NCI-H2171 treated with DMSO at 0.1 percent for 48 hours (cell line): Measurements from ENCODE around the gene B4GALT5.
A peak's percentile ranks its signal among the peaks of the same experiment; 100 is the strongest.
"Not testable (repeated sequence)": the region's sequence is repeated elsewhere in the genome, so short reads cannot be mapped to it uniquely, and the experiment has no call there.

Experiments used
- DNase-seq: peaks from one replicate; lab custom pipeline; 2025; lab: John Stamatoyannopoulos, UW

The B4GALT5 gene, protein sequence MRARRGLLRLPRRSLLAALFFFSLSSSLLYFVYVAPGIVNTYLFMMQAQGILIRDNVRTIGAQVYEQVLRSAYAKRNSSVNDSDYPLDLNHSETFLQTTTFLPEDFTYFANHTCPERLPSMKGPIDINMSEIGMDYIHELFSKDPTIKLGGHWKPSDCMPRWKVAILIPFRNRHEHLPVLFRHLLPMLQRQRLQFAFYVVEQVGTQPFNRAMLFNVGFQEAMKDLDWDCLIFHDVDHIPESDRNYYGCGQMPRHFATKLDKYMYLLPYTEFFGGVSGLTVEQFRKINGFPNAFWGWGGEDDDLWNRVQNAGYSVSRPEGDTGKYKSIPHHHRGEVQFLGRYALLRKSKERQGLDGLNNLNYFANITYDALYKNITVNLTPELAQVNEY

DNA sequence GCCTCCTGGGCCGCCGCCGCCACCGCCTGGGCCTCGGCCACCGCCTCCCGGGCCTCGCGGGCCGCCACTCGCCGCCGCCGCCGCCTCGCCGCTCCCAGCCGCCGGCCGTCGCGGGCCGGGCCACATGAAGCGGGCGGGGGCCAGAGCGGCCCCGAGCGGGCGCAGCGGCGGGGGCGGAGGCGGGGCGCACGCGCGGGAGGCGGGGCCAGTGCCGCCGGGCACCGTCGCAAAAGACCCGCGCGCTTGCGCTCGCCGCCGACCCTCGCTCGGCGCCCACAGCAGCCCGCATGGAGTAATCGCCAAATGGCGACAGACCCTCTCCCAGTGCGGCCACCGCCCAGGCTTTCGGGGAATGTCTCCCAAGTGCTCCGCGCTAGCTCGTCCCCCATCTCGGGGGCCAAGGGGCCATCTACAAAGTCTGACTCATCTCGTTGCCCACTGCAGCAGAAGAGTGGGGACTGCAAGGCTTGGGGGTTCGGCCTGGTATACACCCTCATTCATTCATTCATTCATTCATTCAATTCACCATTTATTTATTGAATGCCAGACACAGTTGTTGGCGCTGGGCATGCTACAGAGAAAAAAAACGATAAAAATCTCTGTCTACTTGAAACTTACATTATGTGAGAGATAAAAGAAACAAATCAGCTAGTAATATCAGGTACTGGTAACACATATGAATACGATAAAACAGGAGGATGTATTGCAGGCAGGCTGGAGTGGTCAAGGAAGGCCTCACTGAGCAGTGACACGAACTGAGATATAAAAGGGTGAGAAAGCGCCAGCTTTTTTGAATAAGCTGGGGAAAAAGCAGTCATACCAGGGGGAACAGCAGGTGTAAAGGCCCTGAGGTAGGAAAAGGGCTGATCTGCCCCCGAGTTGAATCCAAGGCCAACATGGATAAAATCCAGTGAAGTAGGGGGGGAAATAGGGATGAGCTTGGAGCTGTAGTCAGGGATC, at the start of gene B4GALT5:
B4GALT5 (minus strand) TSS at position 126 of the 960 bp plus-strand sequence. CDS start 188 bp downstream, outside the sequence.
- DNase-seq = peak; percentile 96

DNA sequence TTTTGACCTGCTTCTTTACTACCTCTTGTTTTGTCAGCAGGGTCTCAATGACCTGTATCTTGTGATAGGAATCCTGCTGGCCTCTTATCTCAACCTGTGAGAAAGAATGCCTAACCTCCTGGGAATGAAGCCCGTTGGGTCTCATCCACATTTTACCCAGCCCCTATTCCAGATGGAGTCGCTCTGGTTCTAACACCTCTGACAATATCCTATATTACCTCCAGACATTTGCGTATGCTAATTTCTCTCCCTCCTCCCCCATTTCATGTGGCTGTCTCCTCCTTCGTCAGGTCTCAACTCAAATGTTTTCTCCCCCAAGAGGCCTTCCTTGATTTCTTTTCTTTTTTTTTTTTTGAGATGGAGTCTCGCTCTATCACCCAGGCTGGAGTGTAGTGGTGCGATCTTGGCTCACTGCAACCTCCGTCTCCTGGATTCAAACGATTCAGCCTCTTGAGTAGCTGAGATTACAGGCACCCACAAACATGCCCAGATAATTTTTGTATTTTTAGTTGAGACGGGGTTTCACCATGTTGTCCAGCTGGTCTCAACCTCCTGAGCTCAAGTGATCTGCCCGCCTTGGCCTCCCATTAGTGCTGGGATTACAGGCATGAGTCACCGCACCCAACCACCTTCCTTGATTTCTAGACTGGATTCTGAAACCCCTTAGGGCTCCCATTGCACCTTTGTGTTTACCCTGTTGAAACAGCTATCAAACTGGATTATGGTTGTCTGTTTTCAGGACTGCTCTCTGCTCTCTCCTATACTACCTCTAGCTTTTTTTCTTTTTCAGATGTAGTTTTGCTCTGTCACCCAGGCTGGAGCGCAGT, 49.5 kb upstream of the B4GALT5 start:
- no peak for DNase-seq

DNA sequence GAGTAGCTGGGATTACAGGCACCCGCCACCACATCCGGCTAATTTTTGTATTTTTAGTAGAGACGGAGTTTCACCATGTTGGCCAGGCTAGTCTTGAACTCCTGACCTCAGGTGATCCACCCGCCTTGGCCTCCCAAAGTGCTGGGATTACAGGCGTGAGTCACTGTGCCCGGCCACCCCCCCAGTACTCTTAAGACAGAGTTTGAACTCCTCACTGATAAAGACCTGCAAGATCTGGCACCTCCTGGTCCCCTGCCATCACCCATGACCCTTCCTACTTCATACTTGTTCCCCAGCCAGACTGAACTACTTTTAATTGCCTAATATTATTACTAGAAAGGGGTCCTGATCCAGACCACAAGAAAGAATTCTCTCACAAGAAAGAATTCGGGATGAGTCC, 48.2 kb upstream of the B4GALT5 start:
- not testable (repeated sequence) for DNase-seq

DNA sequence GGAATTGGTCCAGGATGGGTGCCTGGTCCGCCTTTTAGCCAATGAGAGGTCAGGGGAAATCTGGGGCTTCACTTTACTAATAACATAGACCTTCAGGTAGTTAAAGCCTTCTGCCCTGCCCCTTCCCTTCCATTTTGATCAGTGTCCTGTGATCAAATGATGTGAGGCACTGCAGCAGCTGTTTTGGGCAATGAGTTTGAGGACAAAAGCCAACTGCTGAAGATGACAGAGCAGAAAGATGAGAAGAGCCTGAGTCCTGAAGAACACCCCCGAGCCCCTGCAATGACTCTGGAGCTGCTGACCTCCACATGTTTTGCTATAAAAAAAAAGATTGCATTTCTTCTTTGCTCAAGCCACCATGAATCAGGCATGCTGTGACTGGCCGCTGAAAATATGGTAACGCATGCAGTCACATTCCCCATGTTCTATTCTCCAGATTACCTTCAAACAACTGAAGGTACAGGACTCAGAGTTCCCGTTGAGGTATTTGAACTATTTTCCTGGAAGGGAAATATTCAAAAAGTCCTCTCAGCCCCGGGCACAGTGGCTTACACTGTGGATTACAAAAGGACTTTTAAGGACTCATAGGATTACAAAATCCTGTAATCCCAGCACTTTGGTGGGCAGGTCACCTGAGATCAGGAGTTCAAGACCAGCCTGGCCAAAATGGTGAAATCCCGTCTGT, 45.7 kb upstream of the B4GALT5 start:
- no peak for DNase-seq

DNA sequence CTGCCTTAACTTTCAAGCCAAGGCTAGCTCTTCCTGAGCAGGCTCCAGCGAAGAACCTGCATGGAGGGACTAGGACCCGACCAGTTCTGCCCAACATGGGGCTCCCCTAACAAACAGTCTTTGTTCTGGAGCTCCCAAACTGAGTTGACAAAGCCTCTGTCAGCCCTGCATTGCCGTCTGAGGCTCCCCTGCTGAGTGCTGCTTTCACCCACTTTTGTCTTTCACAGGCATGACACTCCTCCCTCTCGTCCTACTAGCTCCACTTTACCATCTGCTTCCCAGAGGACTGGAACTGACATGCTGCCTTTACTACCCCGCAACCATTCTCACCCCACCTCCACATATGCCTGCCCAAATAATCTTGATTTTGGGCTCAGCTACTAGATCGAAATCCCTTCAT, 45.1 kb upstream of the B4GALT5 start:
- DNase-seq = peak; percentile 59

DNA sequence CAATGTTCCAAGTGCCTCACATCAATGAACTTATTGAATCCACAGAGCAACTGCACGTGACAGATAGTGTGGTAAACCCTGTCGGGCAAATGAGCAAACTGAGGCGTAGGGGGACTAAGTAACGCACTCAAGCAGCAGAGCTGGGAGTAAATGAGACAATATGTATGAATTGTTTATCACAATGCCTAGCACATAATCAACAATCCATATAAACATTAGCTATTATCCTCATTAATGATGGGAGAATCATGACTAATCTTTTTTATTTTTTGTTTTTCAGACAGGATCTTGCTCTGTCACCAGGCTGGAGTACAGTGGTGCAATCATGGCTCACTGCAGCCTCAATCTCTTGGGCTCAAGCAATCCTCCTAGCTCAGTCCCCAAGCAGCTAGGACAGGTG, 43.9 kb upstream of the B4GALT5 start:
- DNase-seq = no peak

DNA sequence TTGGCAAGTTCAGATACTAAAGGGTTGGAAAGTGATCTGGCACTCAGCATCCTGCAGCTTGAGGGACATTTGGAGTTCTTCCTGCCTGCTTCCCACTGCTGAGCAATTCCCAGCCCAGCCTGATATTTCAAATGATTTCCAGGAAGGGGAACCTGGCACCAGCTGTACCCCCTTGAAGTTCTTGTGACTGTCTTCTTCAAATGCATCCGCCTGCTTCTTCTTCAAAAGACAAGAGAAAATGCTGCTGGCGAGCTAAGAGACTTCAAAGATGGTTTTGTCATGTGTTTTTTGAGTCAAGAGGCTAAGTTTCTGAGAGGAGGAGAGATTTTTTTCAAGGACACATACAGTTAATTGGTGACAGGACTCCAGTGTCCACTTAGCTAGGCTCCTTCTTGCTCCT, 42.6 kb upstream of the B4GALT5 start:
- DNase-seq = no peak

DNA sequence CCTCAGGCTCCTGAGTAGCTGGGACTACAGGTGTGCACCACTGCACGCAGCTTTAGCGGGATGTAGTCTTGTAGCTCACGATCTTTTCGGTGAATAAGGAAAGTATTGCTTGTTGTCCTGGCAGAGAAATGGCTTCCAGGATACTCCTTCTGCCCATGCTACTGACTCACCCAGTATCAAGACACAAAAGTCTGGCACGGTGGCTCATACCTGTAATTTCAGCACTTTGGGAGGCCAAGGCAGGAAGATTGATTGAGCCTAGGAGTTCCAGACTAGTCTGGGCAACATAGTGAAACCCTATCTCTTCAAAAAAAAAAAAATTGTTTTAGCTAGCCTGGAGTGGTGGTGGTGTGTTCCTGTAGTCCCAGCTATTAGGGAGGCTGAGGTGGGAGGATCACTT, 40.9 kb upstream of the B4GALT5 start:
- peak; percentile 63 for DNase-seq

DNA sequence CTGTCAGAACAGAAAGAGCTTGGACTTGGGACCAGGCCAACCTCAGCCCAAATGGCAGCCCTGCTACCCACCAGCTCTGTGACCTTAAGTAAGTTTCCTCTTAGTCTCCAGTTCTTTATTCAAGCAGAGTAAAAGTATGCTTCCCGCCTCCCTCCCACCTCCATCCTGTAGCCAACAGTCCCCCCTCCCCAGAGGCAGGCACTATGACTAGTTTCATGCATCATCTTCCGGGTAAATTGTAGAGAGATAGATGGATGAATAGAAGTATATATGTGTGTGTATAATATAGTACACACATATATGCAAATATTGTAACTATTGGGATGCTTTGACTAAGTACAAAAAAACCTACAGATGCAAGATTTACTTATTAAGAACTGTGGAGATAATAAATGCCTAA, 39.5 kb upstream of the B4GALT5 start:
- no peak for DNase-seq

DNA sequence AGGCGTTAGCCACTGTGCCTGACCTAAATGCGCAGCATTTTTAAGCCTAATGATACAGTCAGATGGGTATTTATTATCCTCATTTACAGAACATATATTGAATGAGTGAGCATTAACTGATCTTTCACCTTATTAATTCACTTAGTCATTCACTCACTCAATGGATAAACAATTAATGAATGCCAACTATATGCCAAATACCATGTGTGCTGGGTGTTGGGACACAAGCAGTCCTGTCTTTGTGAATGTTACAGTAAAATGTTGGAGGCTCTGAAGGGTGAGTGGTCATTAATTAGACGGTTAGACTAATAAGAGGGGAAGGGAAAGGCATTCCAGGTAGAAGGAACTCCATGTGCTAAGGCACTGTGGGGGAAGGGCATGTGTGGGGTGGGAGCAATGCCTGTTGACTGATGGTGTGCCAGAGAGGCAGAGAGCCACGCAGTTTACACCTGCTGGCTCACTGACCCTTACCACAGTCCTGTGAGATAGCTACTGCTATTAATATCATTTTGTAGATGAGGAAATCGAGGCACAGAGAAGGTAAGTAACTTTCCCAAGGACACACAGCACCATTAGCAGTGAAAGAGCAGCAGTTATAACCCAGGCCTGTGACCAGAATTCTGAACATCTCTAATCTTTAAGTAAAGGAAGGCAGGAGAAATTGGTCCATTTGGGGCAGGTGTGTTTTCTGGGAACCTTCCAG, 38.7 kb upstream of the B4GALT5 start:
- DNase-seq = no peak

DNA sequence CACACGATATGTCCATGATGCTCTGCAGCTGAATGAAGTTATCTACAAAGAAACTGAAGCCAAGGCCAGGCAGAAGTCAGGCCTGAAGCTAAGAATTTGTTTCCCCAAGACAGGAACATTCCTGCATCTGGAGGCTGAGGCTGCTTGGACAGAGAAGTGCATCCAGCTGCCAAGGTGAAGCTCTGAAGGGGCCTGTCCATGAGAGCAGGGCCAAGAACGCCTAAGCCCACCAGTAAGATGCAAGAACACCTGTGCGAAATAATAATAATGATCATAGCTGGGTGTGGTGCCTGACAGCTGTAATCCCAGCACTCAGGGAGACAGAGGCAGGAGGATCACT, 37.7 kb upstream of the B4GALT5 start:
- no peak for DNase-seq

DNA sequence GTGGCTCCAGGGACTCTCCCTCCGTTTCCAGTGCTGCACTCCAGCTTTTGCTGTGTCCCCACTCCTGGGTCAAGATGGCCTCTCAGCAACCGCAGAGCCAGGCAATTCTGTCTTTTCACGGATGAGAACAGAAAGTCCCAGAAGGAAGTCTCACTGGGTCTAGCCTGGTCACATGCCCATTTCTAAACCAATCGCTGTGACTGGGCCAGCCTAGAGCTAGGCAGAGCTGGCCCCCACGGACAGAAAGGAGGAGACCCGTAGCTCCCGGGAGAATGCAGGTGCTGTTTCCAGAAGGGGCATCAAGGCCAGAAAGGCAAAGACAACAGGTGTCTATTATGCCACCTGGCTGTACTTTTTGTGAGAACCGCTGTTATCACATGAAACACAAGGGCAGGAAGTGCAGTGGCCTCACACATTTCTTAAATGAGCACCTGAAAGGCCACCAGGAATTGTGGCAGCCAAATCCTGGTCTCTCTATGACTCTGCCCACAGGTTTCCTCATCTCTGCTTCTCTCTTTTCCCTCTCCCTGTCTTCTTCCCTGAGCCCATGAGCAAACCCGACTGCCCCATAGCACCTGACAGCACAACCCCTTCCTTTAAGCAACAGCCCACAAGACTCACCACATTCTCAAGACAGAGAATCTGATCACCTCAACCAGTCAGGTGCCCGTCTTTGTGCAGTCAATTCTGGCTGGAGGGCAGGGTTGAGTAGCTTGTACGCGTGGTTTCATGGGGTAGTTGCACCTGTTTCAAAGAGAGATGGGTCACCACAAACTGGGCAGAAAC, 37.1 kb upstream of the B4GALT5 start:
- no peak for DNase-seq

DNA sequence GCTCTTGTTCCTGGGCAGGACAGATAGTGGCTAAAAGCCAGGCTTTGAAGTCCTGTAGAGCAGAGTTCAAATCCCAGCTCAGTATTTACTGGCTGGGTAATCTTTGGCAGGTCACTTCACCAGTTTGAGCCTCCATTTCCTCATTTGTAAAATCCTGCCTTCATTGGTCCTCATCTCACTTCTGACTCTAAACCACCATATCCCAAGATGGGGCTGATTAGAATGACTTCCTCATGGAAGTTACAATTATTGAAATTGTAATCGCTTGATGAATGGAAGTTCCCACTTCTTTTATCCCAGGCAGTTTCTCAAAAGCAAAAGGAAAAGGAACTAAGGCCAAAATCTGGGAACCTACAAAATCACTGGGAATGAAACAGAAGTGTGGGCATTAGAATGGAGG, 35.9 kb upstream of the B4GALT5 start:
- no peak for DNase-seq

DNA sequence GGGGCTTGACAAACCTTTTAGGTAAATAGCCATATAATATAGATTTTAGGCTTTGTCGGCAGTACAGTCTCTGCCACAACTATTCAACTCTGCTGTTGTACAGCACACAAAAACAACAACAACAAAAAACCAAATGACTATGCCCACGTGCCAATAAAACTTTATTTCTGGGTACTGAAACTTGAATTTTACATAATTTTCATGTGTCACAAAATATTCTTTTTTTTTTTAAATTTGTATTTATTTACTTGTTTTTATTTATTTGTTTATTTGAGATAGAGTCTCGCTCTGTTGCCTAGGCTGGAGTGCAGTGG, 34.8 kb upstream of the B4GALT5 start:
- no peak for DNase-seq

DNA sequence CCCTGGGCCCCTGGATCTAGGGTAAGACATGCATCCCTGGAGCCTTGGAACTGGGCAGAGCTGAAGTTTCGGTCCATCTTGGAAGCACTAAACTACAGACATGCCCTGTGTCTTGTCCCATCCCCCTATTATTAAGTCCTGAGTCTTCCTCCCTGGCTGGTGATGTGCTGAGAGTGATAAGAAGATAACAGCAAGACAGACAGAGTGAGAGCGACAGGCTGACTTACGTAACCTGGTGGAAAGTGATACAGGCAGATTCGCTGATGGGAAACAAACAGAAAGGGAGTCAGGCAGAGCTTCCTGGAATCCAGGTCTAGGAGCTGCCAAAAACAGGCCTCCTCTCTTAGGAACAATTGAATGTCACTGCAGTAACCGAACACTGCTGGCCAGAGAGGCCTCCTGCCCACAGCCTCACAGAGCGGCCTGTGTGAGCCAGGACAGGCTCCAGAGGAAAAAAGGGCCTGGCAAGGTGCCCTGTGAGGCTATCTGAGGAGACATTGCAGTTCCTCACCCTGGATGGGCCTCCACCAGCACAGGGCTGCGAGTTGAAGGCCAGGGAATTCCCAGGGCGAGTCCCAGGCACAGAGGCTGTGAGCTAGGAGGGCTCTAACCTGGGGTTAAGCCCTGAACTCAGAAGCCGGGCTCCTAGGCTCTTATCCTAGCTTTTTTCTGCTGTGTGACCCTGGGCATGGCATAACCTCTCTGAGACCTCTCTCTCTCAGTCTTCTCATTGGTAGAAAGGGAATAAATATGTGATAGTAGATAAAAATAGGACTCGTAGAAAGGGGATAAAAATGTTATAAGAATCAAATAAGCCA, 34.2 kb upstream of the B4GALT5 start:
- no peak for DNase-seq

DNA sequence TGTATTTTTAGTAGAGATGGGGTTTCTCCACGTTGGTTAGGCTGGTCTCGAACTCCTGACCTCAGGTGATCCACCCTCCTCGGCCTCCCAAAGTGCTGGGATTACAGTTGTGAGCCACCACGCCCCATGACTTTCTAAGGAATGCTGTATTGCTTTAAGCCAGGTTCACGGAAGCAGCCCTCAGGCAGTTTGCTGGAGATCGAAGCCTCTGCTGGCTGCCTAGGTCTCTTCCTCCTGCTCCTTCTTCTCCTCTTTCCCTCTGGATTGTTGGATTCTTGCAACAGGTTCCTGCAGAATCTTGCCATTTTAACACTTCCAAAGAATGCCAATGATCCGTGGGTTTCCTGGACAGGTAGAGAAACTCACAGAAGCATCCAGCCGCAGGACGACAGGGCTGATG, 29.3 kb upstream of the B4GALT5 start:
- DNase-seq = no peak

DNA sequence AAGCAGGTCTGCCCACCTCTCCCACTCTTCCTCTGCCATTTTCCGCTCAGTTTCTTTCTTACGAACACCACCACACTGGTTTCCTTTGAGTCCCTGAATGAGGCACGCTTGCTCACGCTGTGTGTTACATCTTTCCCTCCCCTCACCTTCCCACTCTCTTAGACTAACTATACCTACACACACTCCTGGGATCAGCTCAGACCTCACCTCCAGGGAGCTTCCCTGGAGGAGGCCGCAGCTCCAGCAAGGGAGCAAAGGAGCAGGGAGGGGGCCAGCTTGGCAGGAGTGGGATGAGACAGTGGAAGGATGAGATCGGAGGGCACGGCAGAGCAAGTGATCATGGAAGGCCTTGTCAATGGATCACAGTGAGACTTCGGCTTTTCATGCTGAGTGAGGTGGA, 28.3 kb upstream of the B4GALT5 start:
- DNase-seq = no peak

DNA sequence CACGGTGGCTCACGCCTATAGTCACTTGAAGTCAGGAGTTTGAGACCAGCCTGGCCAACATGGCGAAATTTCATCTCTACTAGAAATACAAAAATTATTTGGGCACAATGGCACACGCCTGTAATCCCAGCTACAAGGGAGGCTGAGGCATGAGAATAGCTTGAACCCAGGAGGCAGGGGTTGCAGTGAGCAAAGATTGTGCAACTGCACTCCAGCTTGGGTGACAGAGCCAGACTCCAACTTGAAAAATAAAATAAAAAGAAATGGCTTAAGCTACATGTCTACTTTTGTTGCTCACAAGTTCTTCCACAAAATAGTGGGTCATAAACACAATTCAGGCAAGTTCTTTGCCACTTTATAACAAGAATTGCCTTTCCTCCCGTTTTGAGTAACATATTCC, 27.1 kb upstream of the B4GALT5 start:
- DNase-seq = no peak

DNA sequence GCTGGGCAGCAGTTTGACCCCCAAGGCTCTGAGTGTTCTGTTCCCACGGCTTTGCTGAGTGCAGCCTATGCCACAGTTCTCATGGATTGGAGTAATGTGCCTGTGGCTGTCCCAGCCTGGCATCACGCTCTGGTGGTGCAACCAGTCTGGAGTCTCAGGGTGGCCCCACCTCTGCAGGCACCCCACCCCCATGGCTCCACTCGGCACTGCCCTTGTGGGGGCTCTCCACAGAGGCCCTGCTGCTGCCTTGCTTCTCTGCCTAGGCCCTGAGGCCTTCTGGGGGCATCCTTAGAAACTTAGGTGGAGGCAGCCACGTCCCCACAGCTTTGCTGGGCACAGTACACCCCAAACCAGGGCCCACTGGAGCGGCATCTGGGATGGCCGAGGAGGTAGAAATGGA, 25.4 kb upstream of the B4GALT5 start:
- no peak for DNase-seq

DNA sequence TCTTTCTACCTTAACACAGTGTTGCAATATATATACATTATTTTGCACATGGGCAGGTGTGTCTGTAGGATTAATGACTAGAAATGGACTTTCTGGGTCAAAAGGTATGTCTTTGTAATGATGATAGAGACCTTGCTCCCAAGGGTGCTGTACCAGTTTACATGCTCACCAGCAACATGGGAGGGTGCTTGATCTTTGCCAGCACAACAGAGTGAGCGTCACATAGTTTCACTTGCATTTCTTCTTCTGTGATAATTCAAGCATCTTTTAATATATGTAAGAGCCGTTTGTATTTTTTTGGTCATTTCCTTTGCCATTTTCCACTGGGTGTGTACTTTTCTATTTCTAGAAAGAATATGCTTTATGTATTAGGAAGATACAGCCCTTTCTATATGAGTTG, 23.6 kb upstream of the B4GALT5 start:
- no peak for DNase-seq
